NCI-H1436 (cell line): ENCODE measurements around the gene CFAP299.
A peak's percentile ranks its signal among the peaks of the same experiment; 100 is the strongest.

Source experiments
- DNase-seq: peaks from one replicate; lab custom pipeline; 2025; lab: John Stamatoyannopoulos, UW

CFAP299 gene

GRCh38 chr4:80925293-80925692 is 589.8 kb downstream of the CFAP299 start:
- DNase-seq: no peak

GRCh38 chr4:80926446-80926845 is 590.9 kb downstream of the CFAP299 start:
- no peak for DNase-seq

- no peak for DNase-seq
Measured at GRCh38 chr4:80926891-80927290, 591.4 kb downstream of the CFAP299 start.

- DNase-seq: no peak
Measured at GRCh38 chr4:80927420-80927819, 591.9 kb downstream of the CFAP299 start.

GRCh38 chr4:80931631-80932081 is 596.1 kb downstream of the CFAP299 start:
- no peak for DNase-seq

GRCh38 chr4:80948141-80948540 is 612.6 kb downstream of the CFAP299 start:
- no peak for DNase-seq

GRCh38 chr4:80948995-80949394 is 613.5 kb downstream of the CFAP299 start:
- DNase-seq: no peak

- DNase-seq: no peak
Measured at GRCh38 chr4:80956421-80956820, 620.9 kb downstream of the CFAP299 start.

GRCh38 chr4:80963051-80963450 is 627.5 kb downstream of the CFAP299 start:
- DNase-seq: no peak

- DNase-seq: no peak
Measured at GRCh38 chr4:80967346-80967745, 631.8 kb downstream of the CFAP299 start.

GRCh38 chr4:80980239-80980638 is 644.7 kb downstream of the CFAP299 start:
- DNase-seq: no peak

GRCh38 chr4:80986011-80986410 is 650.5 kb downstream of the CFAP299 start:
- no peak for DNase-seq

- DNase-seq: peak; percentile 40
Measured at GRCh38 chr4:80989921-80990544, 654.5 kb downstream of the CFAP299 start.

- DNase-seq: no peak
Measured at GRCh38 chr4:80990851-80991250, 655.3 kb downstream of the CFAP299 start.

- no peak for DNase-seq
Measured at GRCh38 chr4:80999943-81000342, 664.4 kb downstream of the CFAP299 start.

GRCh38 chr4:81003597-81004111 is 668.1 kb downstream of the CFAP299 start:
- no peak for DNase-seq

- no peak for DNase-seq
Measured at GRCh38 chr4:81007417-81007816, 671.9 kb downstream of the CFAP299 start.
